ENCODE measurements around the gene ZBED4.

The ZBED4 gene

DNA sequence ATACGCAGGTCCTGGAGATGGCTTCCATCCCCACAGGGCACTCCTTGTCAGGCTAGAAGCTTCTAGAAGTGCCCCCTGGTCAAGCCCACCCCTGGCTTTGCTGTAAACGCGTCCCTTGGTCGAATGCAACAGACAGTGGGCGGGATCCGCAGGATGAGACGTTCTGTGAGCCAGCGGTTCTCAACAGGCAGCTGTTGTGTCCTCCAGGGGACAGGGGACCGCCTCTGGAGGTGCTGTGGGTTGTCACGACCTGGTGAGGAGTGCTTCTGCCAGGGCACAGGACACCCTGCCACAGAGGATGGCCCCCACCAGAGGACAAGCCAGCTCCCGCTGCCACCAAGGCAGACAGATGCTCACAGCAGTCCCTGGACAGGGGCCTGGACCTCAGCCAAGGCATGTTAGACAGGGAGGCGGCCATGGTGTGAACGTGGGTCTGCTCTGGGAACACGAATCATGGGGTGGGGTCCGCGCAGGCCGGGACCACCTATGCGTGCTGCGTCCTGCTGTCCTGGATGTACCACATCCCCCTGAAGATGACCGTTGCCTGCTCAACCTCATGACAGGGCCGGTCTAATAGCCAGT lies 76.4 kb downstream of the ZBED4 start:
- H3K9me3 Mint-ChIP-seq = no peaks in the 10 kb centered on the region
- no peaks in the 10 kb centered on the region for H3K27me3 Mint-ChIP-seq
- peaks cover 16% of the 10 kb centered on the region for H3K36me3 Mint-ChIP-seq (ENCODE audit: low read depth)
- H3K4me3 Mint-ChIP-seq = no peak overlapping the region
- no peak overlapping the region for H3K27ac Mint-ChIP-seq
- DNase-seq = no peak
- H3K4me1 Mint-ChIP-seq = peaks cover 54% of the 10 kb centered on the region
- no peak for ATAC-seq

DNA sequence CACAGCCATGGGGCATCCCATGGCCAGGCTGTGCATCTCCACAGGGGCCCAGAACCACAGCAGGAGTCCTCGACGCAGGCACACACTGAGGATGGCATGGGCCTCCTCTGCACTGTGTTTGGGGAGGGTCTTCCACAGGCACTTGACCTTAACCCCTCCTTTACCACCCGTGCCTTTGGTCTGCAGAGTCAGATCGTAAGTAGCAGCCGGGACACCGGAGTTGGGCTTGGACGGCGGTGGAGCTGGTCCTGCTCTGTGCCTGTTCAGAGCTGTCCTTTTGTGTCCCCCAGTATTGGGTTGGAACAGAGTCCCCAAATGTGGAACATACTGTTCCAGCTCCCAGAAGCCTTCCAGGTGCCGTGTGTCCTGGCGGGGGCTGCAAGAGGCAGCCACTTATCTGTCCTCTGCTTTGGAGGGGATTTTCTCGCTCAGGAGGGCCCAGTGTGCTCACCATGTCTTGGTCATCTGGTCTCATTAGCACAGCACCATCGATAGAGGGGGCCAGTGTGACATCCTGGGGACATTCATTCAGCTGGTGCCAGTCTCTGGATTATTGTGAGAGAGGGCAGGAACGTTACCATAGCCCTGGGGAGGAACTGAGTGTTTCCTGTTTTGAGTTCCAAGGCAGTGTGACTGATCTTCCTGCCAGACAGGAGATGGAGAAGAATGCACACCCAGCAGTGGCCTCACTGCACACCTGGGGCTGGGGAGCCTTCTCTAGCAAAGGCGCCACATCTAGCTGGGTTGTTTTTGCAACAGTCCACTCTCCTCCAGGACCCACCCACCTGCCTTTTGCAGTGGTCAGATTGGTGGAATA lies 77.2 kb downstream of the ZBED4 start:
- Mint-ChIP-seq H3K27me3 (no peaks in the 10 kb centered on the region), H3K9me3 (no peaks in the 10 kb centered on the region), H3K27ac (peak overlapping the region; percentile 47), H3K4me3 (peak overlapping the region; percentile 14), H3K4me1 (peaks cover 46% of the 10 kb centered on the region), H3K36me3 (ENCODE audit: low read depth) (peaks cover 9% of the 10 kb centered on the region)
- peak; percentile 41 for ATAC-seq
- peak; percentile 70 for DNase-seq

DNA sequence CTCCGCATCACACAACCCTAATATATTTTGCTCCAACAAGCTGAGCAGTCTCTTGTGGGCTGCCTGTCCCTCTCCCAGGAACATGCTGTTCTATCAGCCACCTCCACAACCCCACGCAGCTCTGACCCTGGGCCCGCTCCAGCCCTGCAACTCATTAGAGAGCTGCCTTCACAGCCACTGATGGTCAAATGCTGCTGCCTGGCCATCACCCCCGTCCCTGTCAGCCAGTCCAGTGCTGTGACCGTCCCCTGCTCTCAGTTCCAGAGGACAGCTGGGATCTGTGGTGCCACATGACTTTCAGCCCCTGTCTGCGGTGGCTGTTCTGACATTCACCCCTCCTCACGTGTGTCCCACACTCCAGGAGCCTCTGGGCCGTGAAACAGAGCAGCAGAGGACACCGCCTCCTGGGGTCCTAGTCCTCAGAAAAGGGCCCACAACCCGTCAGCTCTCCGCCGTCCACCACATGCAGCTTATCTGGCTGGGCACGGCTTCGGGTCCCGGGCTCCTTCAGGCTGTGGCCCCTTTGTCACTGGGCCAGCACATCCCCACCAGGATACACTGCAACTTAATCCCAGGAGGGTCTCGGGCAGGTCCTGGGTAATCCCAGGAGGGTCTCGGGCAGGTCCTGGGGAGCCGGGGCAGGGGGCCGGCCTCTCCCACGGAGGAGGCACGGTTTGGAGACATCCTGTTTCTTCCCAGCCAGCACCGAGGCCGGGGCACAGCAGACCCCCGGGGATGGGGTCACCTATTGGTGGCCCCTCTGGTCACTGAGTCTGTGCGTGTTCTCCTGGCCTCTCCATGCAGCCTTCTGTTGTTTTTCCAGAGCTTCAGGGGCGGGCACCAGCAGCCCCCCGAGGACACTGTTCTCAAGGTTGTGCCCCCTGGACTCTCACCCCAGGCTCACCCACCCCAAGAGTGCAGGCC lies 79.9 kb downstream of the ZBED4 start:
- Mint-ChIP-seq H3K27me3 (no peaks in the 10 kb centered on the region), H3K27ac (peak overlapping the region; percentile 52), H3K4me3 (peak overlapping the region; percentile 57), H3K36me3 (ENCODE audit: low read depth) (no peaks in the 10 kb centered on the region), H3K9me3 (no peaks in the 10 kb centered on the region), H3K4me1 (peaks cover 45% of the 10 kb centered on the region)
- DNase-seq (no peak), ATAC-seq (no peak)

DNA sequence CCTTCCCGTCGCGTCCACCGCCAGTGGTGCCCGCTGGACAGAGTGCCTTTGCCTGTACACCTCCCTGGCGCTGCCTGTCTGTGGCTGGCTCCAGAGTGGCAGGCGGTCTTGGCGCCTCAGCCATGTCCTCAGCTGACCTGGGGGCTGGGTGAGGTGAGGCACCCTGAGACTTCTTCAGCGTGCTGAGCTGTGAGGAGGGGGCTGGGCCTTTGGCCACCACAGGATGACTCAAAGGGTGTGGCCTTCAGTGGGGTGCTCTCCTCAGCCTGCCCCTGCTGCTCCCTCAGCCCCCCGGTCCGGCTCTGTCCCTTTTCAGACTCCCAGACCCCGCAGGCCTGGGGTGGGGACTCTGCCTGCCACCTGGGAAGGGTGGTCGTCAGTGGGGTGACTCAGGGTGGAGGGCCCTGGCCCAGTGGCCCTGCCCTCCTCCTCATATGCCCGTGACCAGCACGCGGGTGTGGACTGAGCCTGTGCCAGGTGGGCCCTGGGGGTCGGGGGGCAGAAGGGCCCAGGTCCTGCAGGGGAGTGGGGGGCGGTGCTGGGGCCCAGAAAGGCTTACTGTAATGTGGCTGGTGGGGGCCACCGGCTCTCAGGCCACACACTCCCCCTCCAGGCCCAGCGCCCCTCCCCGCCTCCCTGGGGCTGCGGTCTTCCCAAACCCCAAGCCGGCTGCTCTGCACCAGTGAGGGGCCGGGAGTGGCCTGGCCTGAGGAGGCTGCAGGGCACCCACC lies 80.7 kb downstream of the ZBED4 start:
- Mint-ChIP-seq H3K9me3 (no peaks in the 10 kb centered on the region), H3K36me3 (ENCODE audit: low read depth) (no peaks in the 10 kb centered on the region), H3K4me1 (peaks cover 46% of the 10 kb centered on the region), H3K27me3 (no peaks in the 10 kb centered on the region), H3K27ac (no peak overlapping the region), H3K4me3 (peak overlapping the region; percentile 57)
- no peak for DNase-seq
- no peak for ATAC-seq

DNA sequence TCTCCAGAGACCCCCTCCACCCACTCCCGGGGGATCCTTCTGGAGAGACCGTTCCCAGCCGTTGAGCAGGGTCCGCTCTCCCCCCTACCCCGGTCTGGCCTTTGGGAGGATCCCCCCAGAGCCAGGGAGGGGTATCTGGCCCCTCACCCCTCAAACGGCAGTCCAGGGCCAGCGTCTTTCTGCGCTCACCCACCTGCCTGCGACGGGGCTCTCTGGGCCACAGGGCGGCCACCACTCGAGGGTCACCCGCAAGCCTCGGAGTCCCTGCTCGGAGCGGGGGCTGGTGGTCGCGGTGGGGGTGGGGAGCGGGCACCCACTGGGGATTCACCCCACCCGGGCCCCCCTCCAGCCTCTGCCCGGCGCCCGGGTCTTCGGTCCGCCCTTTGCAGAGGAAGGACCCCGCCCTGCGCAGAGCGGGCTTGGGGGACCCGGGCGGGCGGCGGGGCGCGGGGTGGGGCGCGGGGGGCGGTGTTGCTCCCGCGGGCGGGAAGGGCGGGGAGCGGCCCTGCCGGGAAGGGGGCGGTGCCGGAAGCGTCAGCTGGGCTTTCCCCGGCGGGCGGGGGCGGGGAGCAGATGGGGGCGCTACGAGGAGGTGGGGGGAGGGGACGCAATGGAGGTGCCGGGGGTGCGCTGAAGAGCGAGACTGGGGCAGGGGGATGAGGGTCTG lies 81.4 kb downstream of the ZBED4 start:
- peak overlapping the region; percentile 52 for H3K4me3 Mint-ChIP-seq
- no peaks in the 10 kb centered on the region for H3K27me3 Mint-ChIP-seq
- no peak overlapping the region for H3K27ac Mint-ChIP-seq
- H3K36me3 Mint-ChIP-seq (ENCODE audit: low read depth) = no peaks in the 10 kb centered on the region
- no peaks in the 10 kb centered on the region for H3K9me3 Mint-ChIP-seq
- DNase-seq = peak; percentile 93
- peaks cover 46% of the 10 kb centered on the region for H3K4me1 Mint-ChIP-seq
- peak; percentile 2 for ATAC-seq

DNA sequence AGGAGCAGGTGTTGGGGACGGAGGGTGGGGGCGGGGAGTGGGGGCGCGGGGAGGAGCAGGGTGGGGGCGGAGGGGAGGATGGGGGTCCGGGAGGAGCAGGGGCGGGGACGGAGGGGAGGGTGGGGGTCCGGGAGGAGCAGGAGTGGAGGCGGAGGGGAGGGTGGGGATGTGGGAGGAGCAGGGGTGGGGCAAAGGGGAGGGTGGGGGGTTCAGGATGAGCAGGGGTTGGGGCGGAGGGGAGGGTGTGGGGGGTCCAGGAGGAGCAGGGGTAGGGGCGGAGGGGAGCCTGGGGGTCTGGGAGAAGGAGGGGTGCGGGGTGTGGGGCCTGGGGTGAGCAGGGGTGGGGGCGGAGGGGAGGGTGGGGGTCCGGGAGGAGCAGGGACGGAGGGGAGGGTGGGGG lies 81.9 kb downstream of the ZBED4 start:
- Mint-ChIP-seq H3K36me3 (ENCODE audit: low read depth) (no peaks in the 10 kb centered on the region), H3K27me3 (no peaks in the 10 kb centered on the region), H3K4me3 (no peak overlapping the region), H3K4me1 (peaks cover 42% of the 10 kb centered on the region), H3K27ac (no peak overlapping the region), H3K9me3 (no peaks in the 10 kb centered on the region)
- DNase-seq (no peak), ATAC-seq (no peak)

DNA sequence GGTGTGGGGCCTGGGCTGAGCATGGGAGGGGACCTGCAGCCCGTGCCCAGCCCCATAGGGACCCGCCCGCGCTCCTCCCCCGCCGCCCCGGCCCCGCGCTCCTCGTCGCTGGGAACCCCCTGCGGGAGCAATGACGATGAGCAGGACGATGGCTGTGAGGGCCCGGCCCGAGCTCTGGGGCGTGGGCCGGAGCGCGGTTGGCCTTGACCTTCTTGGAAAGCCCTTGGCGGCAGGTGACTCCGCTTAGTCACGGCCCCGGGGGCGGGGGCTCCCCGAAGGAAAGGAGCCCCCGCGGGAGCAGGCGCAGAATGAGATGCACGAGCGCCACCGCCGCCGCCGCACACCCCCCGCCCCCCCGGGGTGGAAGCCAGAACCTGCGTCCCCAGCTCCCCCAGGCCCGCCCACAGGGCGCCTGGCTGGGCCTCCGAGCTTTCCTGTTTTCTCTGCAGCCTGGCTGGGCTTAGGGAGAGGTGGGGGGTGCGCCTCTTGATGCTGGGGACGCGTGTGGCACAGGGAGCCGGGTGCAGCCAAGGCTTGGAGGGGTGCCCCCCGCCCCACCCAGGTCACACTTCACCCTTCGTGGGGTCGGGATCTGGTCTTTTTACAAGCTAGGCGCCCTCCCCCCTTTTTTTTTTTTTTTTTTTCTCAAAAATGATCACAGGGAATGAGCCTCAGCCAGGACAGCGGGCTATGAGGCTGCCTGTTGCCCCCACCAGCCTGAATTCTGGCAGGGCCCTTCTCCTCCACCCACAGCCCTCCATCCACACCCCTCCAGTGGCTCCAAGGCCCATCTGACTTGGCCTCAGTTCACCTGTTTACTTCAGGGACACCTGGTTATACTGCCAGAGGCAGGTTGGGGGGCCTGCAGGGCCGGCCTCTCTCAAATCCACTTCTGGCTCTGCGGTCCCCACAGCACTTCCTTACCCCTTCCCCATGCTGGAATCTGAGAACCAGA lies 82.7 kb downstream of the ZBED4 start:
- H3K9me3 Mint-ChIP-seq = no peaks in the 10 kb centered on the region
- DNase-seq (peak; percentile 99), ATAC-seq (peak; percentile 81)
- no peaks in the 10 kb centered on the region for H3K36me3 Mint-ChIP-seq (ENCODE audit: low read depth)
- peak overlapping the region; percentile 82 for H3K27ac Mint-ChIP-seq
- no peaks in the 10 kb centered on the region for H3K27me3 Mint-ChIP-seq
- peak overlapping the region; percentile 56 for H3K4me3 Mint-ChIP-seq
- H3K4me1 Mint-ChIP-seq = peaks cover 35% of the 10 kb centered on the region

DNA sequence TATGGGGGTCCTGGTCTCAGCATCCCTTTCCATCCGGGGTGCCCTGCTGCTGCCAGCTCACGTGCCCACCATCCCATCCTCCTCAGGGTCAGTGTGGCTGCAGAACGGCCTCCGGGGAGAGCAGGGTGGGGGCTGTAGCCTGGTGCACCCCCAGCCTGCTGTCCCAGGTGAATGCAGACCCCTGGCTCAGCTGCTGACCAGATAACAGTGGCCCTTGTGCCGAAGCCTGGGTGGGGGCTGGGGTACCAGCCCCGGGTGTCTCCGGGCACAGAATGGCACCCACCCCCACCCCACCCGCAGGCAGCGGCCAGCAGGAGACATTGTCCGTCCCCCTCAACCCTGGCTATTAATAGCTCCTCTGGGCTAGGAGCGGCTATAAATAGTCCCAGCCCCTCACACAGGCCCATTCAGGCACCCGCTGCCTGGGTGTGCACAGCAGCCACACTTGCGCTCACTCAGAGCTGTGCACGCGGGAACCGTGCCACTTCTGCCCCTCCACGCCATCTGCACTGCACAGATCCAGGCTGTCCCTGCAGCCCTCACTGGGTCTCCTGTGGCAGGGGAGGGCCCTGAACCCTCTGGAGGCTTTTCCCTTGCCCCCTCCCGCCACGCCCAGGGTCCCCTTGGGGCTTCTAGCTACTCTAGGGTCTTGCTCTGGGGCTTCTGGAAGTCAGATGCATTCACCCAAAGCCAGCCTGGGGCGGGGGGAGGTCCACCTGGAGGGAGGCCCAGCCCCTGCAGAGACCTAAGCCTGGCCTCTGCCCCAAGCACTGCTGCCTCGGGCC lies 83.5 kb downstream of the ZBED4 start:
- no peak for DNase-seq
- ATAC-seq = no peak
- peak overlapping the region; percentile 82 for H3K27ac Mint-ChIP-seq
- no peaks in the 10 kb centered on the region for H3K36me3 Mint-ChIP-seq (ENCODE audit: low read depth)
- no peaks in the 10 kb centered on the region for H3K27me3 Mint-ChIP-seq
- peaks cover 29% of the 10 kb centered on the region for H3K4me1 Mint-ChIP-seq
- no peaks in the 10 kb centered on the region for H3K9me3 Mint-ChIP-seq
- H3K4me3 Mint-ChIP-seq = peak overlapping the region; percentile 56

DNA sequence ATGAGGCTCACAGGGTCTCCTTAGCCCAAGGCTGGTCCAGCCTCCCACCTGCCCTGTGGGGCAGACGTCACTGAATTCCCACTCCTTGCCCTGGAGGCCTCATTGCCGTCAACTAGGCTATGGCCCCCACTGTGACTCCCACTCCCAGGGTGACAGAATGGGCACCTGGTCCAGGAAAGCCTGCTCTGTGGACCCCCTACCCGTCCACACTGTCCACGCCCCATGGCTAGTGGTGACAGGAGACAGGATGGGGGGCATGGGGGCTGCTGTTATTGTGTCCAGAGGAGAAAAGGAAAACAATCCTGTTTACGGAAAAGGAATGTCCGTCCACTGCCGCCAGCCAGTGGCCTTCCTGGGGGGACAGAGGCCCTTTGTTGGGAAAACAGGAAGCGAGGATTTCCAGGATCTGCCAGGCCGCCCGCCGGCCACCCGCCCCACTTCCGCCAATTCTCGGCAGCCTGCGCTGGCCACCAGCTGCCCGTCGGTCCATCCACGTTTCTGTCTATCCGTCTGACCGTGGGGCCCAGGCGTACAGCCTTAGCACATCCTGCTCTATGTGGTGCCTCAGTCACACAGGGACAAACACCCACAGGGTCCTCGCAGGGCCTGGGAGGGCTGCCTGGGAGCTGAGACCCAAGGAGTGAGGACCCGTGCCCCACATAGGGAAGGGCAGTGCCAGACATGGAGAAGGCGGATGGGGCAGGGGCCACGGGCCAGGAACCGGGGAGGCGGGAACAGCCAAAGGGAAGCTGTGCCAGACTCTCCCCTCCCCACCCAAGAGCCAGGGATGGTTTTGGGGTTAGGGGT lies 84.3 kb downstream of the ZBED4 start:
- Mint-ChIP-seq H3K4me3 (no peak overlapping the region), H3K27ac (no peak overlapping the region), H3K36me3 (ENCODE audit: low read depth) (no peaks in the 10 kb centered on the region), H3K4me1 (peaks cover 23% of the 10 kb centered on the region), H3K9me3 (no peaks in the 10 kb centered on the region), H3K27me3 (no peaks in the 10 kb centered on the region)
- DNase-seq = no peak
- no peak for ATAC-seq

DNA sequence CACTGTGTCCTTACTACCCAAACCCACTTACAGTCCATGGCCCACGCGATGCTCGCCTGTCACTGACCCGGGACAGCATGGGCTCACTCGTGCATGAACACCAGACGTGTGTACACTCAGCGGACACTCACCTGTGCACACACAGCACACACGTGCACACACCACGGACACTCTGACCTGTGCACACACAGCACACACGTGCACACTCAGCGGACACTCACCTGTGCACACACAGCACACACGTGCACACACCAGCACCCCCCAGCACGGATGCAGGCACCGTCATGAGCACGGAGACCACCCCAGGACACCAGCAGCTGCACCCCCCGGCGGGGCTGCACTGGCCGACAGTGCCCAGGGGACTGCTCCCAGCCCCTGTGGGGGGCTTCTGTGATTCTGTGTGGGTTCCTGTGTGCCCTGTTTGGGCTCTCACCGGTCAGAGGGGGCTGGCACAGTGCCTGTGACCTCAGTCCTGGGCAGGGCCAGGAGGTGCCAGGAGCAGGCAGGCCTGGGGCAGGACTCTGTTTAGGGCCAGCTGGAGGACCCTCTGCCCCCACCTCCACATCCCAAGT lies 85.0 kb downstream of the ZBED4 start:
- H3K9me3 Mint-ChIP-seq = no peaks in the 10 kb centered on the region
- DNase-seq (no peak), ATAC-seq (no peak)
- H3K4me1 Mint-ChIP-seq = peaks cover 17% of the 10 kb centered on the region
- H3K27ac Mint-ChIP-seq = no peak overlapping the region
- no peak overlapping the region for H3K4me3 Mint-ChIP-seq
- no peaks in the 10 kb centered on the region for H3K27me3 Mint-ChIP-seq
- H3K36me3 Mint-ChIP-seq (ENCODE audit: low read depth) = no peaks in the 10 kb centered on the region

Measured in activated naive CD8-positive, alpha-beta T cell treated with anti-CD3 and anti-CD28 coated beads, Interleukin-2, amount 50 U/mL, for 24 hours (primary cell).